CD14-positive monocyte (primary cell): ENCODE results near the gene LLCFC1. TPM values are rescaled to one million over a fixed set of nuclear protein-coding genes. Genes with fewer than 3 reads are reported as not detected.

ENCODE experiments used
- DNase-seq, 3 donors: peaks; one replicate each; pipeline ENCODE4 v3.0.0-alpha.2; 2011 to 2022
- H2AFZ ChIP-seq: 2 replicates; pipeline ENCODE4 v1.6.0; 2012; ENCODE audit warnings: mild to moderate bottlenecking, low read depth, low read length, inconsistent platforms; ENCODE audit not compliant: insufficient read depth, poor library complexity, severe bottlenecking
- H3K27ac ChIP-seq, 2 donors: 1 replicate in 1 of 2; 2 replicates in 1 of 2; pipeline ENCODE4 v1.5.1; 2012 to 2013; ENCODE audit warnings: low read length in 2 of 2, control low read depth in 1 of 2, inconsistent platforms in 1 of 2, low read depth in 1 of 2, mild to moderate bottlenecking in 1 of 2
- H3K27me3 ChIP-seq, 2 donors: one replicate each; pipeline versions ENCODE4 v1.6.0 to v1.6.1; 2011 to 2013; ENCODE audit warnings: low read length in 2 of 2; ENCODE audit not compliant: control insufficient read depth in 2 of 2, insufficient read depth in 2 of 2
- H3K36me3 ChIP-seq, 2 donors: replicated peaks in 1 of 2; 1 replicate in 1 of 2; 2 replicates in 1 of 2; pipeline versions ENCODE4 v1.5.1 to v1.6.1; 2012 to 2013; ENCODE audit warnings: low read length in 2 of 2, control low read depth in 1 of 2, inconsistent platforms in 1 of 2, mild to moderate bottlenecking in 1 of 2; ENCODE audit not compliant: insufficient read depth in 2 of 2, control insufficient read depth in 1 of 2
- H3K4me1 ChIP-seq, 2 donors: 1 replicate in 1 of 2; 2 replicates in 1 of 2; pipeline versions ENCODE4 v1.5.1 to v1.6.1; 2012 to 2013; ENCODE audit warnings: low read length in 2 of 2, control low read depth in 1 of 2, inconsistent platforms in 1 of 2, mild to moderate bottlenecking in 1 of 2, moderate library complexity in 1 of 2; ENCODE audit not compliant: insufficient read depth in 2 of 2, control insufficient read depth in 1 of 2
- H3K4me2 ChIP-seq: replicated peaks from 2 replicates; pipeline ENCODE3; 2012; ENCODE audit warnings: low read length, moderate library complexity, mild to moderate bottlenecking; ENCODE audit not compliant: poor library complexity, severe bottlenecking; ENCODE audit errors: extremely low read depth
- H3K4me3 ChIP-seq, 3 experiments: fragments of 200-600 bp in 1 of 3; sonication (generic) in 1 of 3; replicated peaks in 1 of 3; 1 replicate in 2 of 3; 2 replicates in 1 of 3; pipeline ENCODE4 v1.5.1; 2011 to 2013; ENCODE audit warnings: low read length in 3 of 3, mild to moderate bottlenecking in 3 of 3, control low read depth in 2 of 3, low read depth in 2 of 3, inconsistent platforms in 1 of 3, moderate library complexity in 1 of 3
- H3K79me2 ChIP-seq: 2 replicates; pipeline ENCODE4 v1.6.0; 2012; ENCODE audit warnings: mild to moderate bottlenecking, control low read depth, inconsistent platforms, low read length, moderate library complexity; ENCODE audit not compliant: insufficient read depth
- H3K9ac ChIP-seq: 2 replicates; pipeline ENCODE4 v1.6.0; 2017; ENCODE audit warnings: low read length, mild to moderate bottlenecking; ENCODE audit not compliant: insufficient read depth, poor library complexity, severe bottlenecking
- H3K9me3 ChIP-seq, 2 donors: replicated peaks in 1 of 2; 1 replicate in 1 of 2; 2 replicates in 1 of 2; pipeline versions ENCODE4 v1.5.1 to v1.6.1; 2012 to 2013; ENCODE audit warnings: low read length in 2 of 2, control low read depth in 1 of 2; ENCODE audit not compliant: control insufficient read depth in 1 of 2, insufficient read depth in 1 of 2
- H4K20me1 ChIP-seq: 2 replicates; pipeline ENCODE4 v1.6.0; 2012; ENCODE audit warnings: mild to moderate bottlenecking, low read length, control low read depth, moderate library complexity; ENCODE audit not compliant: insufficient read depth
- H3K27ac Mint-ChIP-seq, 7 donors: one replicate each; pipeline ENCODE4 v1.8.0; 2020; ENCODE audit warnings: mild to moderate bottlenecking in 7 of 7, mixed read lengths in 7 of 7, moderate library complexity in 6 of 7, inconsistent platforms in 2 of 7
- H3K27me3 Mint-ChIP-seq, 3 donors: one replicate each; pipeline ENCODE4 v1.8.0; 2021 to 2022; ENCODE audit warnings: low read depth in 3 of 3, mild to moderate bottlenecking in 3 of 3, mixed read lengths in 3 of 3, moderate library complexity in 3 of 3, inconsistent platforms in 1 of 3
- H3K36me3 Mint-ChIP-seq, 2 donors: one replicate each; pipeline ENCODE4 v1.8.0; 2020; ENCODE audit warnings: mixed read lengths in 2 of 2, inconsistent platforms in 1 of 2, mild to moderate bottlenecking in 1 of 2
- H3K4me1 Mint-ChIP-seq: one replicate; pipeline ENCODE4 v1.8.0; 2020; ENCODE audit warnings: mild to moderate bottlenecking, mixed read lengths
- H3K4me3 Mint-ChIP-seq, 2 donors: one replicate each; pipeline ENCODE4 v1.8.0; 2020; ENCODE audit warnings: mild to moderate bottlenecking in 2 of 2, mixed read lengths in 2 of 2, moderate library complexity in 1 of 2
- H3K9me3 Mint-ChIP-seq, 7 donors: one replicate each; pipeline ENCODE4 v1.8.0; 2020 to 2022; ENCODE audit warnings: mixed read lengths in 7 of 7, mild to moderate bottlenecking in 6 of 7, moderate library complexity in 6 of 7, inconsistent platforms in 2 of 7
- CTCF ChIP-seq: fragments of 200-600 bp; IDR thresholded peaks from one replicate; pipeline ENCODE4 v1.8.0; 2022; ENCODE audit warnings: antibody characterized with exemption, mild to moderate bottlenecking
- WGBS: methylation state at CpG from one replicate; pipeline ENCODE4 v1.1.5; 2013; ENCODE audit warnings: missing lambda C conversion rate; ENCODE audit not compliant: insufficient coverage; 5-methylcytosine and 5-hydroxymethylcytosine counted together
- intact Hi-C, 2 donors: fragments of 100-400 bp; cut with micrococcal nuclease; formaldehyde crosslinking; loops; one replicate each; pipeline versions ENCODE4 v1.15.0 to v1.15.1; 2023
- polyA plus RNA-seq, 3 donors: library from polyadenylated mRNA; depleted of rRNA in 1 of 3; unstranded in 2 of 3; stranded (reverse) in 1 of 3; fragments of 300-500 nt in 2 of 3; fragments of >200 nt in 1 of 3; fragmentation: Illumina TruSeq in 2 of 3; gene quantifications; 1 replicate in 2 of 3; 2 replicates in 1 of 3; pipeline ENCODE4 v1.2.3, GENCODE V29; 2012 to 2021

The LLCFC1 gene
- polyA plus RNA-seq, 3 donors = 0.84 TPM; not detected in 2

- Histone ChIP-seq H3K9me3 (peaks cover 4 to 8% of the 10 kb centered on the region in 2 donors), H3K27ac (no peak overlapping the region), H3K4me2 (no peak overlapping the region), H3K4me1 (no peaks in the 10 kb centered on the region), H2AFZ (no peak overlapping the region), H3K36me3 (no peaks in the 10 kb centered on the region), H3K79me2 (no peaks in the 10 kb centered on the region), H4K20me1 (no peaks in the 10 kb centered on the region), H3K27me3 (no peaks in the 10 kb centered on the region), H3K9ac (no peak overlapping the region), H3K4me3 (no peak overlapping the region)
- H3K4me1 Mint-ChIP-seq = no peaks in the 10 kb centered on the region
- peaks cover 3 to 7% (median 5%) of the 10 kb centered on the region in 3 donors for H3K27me3 Mint-ChIP-seq
- peaks cover 2 to 9% (median 6%) of the 10 kb centered on the region in 7 donors for H3K9me3 Mint-ChIP-seq
- DNase-seq = no peak
- intact Hi-C loops = no loop called here
- H3K36me3 Mint-ChIP-seq = no peaks in the 10 kb centered on the region
- peak overlapping the region in 1 of 7 donors; percentile 47 for H3K27ac Mint-ChIP-seq
- no peak overlapping the region for H3K4me3 Mint-ChIP-seq
- no peak for TF ChIP-seq CTCF
- 94% methylated on average over 15 of the region's 15 CpGs for WGBS
These were observed 37.6 kb upstream of the LLCFC1 start for GRCh38 chr7:142901426-142902259.

GRCh38 chr7:142904128-142904527 lies 35.2 kb upstream of the LLCFC1 start:
- intact Hi-C loops = no loop called here
- Histone ChIP-seq H3K36me3 (no peaks in the 10 kb centered on the region), H3K79me2 (no peaks in the 10 kb centered on the region), H3K27ac (no peak overlapping the region), H3K4me3 (no peak overlapping the region), H3K4me2 (no peak overlapping the region), H3K4me1 (peaks cover 7 to 9% of the 10 kb centered on the region in 2 donors), H3K9ac (no peak overlapping the region), H3K9me3 (peaks cover 4 to 8% of the 10 kb centered on the region in 2 donors), H4K20me1 (no peaks in the 10 kb centered on the region), H3K27me3 (no peaks in the 10 kb centered on the region), H2AFZ (no peak overlapping the region)
- no peak for DNase-seq
- Mint-ChIP-seq H3K4me1 (peaks cover 8% of the 10 kb centered on the region), H3K9me3 (peaks cover 2 to 10% (median 6%) of the 10 kb centered on the region in 7 donors), H3K4me3 (no peak overlapping the region), H3K27me3 (peaks cover 1 to 5% (median 3%) of the 10 kb centered on the region in 3 donors), H3K36me3 (no peaks in the 10 kb centered on the region), H3K27ac (no peak overlapping the region)
- no peak for TF ChIP-seq CTCF
